SH-SY5Y (cell line): Measurements from ENCODE around the gene ACTR10.

Experiments
- GATA2 ChIP-seq: IDR thresholded peaks from 2 replicates; pipeline ENCODE4 v1.6.1; 2011; ENCODE audit warnings: mild to moderate bottlenecking, low read depth, low read length
- GATA3 ChIP-seq: IDR thresholded peaks from 2 replicates; pipeline ENCODE4 v1.6.1; 2011; ENCODE audit warnings: low read depth, mild to moderate bottlenecking, low read length, moderate library complexity

The ACTR10 gene

GRCh38 chr14:58193542-58193941 lies 6.4 kb upstream of the ACTR10 start:
- TF ChIP-seq GATA3 (no peak), GATA2 (no peak)

DNA sequence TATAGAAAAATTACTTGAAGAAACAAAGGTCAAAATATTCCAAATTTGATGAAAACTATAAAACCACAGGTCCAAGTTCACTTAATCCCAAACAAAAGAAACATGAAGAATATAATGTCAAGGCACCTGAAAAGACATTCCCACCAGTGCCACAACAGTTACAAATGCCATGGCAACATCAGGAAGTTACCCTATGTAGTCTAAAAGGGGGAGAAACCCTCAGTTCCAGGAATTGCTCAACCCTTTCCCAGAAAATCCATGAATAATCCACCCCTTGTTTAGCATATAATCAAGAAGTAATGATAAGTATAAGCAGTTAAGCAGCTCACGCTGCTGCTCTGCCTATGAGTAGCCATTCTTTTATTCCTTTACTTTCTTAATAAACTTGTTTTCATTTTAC lies 3.8 kb upstream of the ACTR10 start:
- TF ChIP-seq GATA2 = no peak
- TF ChIP-seq GATA3 = no peak

GRCh38 chr14:58198086-58198485 lies 1.9 kb upstream of the ACTR10 start:
- no peak for TF ChIP-seq GATA2
- no peak for TF ChIP-seq GATA3

GRCh38 chr14:58200480-58200841 lies 512 bp downstream of the ACTR10 start:
- TF ChIP-seq GATA2 (no peak), GATA3 (no peak)

- TF ChIP-seq GATA2 = no peak
- no peak for TF ChIP-seq GATA3
These were observed 897 bp downstream of the ACTR10 start for GRCh38 chr14:58200846-58201245.

DNA sequence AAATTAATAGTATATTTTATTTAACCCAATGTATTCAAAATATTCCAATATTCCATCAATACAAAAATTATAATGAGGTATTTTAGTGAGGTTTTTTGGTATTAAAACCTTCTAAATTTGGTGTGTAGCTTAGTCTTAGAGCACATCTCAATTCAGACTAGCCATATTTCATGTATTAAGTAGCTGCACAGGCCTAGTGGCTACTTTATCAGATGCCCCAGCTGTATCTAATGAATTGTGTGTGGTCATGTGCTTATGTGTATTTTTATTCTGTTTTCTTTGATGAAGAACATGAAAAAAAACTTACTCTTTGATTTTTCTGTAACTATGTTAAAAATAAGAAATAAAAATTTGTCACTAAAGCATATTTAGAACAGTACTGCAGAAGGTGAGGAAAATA lies 13.2 kb downstream of the ACTR10 start:
- TF ChIP-seq GATA2 (no peak), GATA3 (no peak)

GRCh38 chr14:58215191-58215914 lies 15.4 kb downstream of the ACTR10 start:
- TF ChIP-seq GATA3 = no peak
- no peak for TF ChIP-seq GATA2

GRCh38 chr14:58216544-58216943 lies 16.6 kb downstream of the ACTR10 start:
- no peak for TF ChIP-seq GATA3
- TF ChIP-seq GATA2 = no peak

DNA sequence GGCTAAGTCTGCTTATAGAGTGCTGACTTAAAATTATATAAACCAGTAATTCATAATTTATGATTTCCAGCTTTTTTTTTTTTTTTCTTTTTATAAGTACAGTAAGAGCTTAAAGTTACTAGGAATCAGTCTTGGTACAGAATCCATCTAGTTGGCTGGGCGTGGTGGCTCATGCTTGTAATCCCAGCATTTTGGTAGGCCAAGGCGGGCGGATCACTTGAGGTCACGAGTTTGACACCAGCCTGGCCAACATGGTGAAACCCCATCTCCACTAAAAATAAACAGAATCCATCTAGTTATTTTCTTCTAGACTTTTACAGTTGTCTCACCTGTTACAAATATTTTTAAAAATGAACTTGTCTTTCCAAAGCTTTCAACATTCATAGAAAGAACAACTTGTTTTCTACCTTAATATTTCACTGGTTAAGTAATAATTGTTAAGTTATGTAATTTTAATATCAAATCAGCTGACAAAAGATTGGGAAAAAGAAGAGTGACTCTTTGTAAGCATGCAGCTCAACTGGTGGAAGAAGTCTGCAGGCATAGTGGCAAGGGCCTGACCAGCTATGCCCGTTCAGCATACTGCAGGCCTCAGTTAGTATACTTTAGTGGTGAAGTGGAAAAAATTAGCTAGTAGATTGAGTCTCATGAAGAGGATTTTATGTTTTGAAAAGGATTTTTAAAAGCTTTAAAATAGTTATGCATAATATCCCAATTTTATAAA lies 27.3 kb downstream of the ACTR10 start:
- TF ChIP-seq GATA2 (no peak), GATA3 (no peak)

DNA sequence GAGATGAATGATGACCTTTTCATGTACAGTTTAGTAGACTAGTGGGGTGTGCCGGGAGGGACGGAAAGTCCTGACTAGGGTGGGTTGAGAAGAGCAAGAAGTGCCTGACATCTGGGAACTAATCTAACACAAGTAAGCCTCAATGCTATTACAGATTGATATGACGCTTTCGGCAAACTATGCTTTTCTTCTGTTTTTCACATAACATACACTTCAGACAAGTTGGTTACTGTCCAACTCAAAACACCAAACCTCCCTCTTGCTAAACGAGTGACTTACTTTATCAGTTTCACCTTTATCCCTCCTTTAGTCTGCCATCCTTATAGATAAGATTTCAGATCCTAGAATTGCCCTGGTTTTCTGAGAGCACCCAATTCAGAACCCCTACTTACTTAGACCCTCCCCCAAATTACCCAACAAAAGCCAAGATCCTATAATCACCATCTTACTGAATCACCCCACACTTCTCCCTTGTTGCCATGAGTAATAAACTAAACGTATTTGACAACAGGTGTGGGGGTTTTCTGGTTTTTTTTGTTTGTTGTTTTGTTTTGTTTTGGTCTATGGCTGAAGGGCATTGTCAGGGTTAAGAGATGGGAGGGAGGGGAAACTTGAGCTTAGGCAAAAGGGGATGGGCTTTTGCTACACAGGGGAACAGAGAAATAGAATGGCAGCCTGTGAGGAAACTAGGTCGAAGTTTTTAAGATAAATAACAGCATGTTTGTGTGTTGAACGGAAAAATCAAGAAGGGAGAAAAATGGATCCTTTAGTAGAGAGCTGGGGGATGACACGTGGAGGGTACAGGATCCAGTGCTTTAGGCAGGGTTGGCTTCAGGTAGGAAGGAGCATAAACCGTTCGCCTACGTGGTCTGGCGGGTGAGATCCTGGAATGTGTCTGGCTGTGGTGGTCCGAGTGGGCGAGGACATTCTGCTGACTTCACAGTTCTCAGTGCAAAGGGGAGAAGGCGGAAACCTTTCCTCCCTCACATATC lies 38.6 kb downstream of the ACTR10 start:
- no peak for TF ChIP-seq GATA3
- TF ChIP-seq GATA2 = no peak

- TF ChIP-seq GATA2 (no peak), GATA3 (no peak)
These were observed 39.6 kb downstream of the ACTR10 start for GRCh38 chr14:58239244-58240195.

DNA sequence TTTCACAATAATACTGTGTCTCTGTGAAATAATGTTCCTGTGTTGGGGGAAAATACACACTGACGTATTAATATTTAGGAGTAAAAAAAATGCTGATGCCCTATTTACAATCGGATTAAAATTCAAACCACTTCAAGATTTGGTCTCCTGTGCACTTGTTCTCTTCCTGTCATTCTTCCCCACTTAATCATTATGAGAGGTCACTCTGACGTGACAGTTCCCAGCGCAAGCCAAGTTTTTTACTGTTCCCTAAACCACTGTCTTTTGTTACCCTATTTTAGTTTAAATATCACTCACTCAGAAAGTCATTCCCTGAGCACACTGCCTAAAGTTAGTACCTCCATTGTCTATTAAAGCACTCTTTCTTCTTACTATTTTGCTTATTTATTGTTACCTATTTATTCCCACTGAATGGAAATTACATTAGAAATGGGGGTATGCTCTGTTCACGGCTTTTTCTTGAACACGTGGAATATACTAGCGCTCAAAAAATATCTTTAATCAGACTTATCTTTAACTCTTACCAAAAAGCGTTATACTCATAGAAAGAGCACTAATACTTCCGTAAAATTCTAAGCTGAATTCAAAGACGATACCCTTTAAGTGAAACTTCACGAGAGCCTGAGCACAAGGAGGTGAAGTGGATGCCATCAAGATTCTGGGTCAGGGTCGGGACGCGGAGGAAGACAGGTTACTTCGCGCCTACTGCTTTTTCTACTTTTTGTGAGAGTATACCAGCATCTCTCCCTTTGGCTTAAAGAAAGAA lies 44.0 kb downstream of the ACTR10 start:
- no peak for TF ChIP-seq GATA2

GRCh38 chr14:58244556-58245387 lies 44.8 kb downstream of the ACTR10 start, which contains the start of gene PSMA3:
PSMA3 (plus strand) TSS chr14:58244843; CDS start chr14:58244921, 78 bp downstream.
- no peak for TF ChIP-seq GATA2
- TF ChIP-seq GATA3 = no peak

DNA sequence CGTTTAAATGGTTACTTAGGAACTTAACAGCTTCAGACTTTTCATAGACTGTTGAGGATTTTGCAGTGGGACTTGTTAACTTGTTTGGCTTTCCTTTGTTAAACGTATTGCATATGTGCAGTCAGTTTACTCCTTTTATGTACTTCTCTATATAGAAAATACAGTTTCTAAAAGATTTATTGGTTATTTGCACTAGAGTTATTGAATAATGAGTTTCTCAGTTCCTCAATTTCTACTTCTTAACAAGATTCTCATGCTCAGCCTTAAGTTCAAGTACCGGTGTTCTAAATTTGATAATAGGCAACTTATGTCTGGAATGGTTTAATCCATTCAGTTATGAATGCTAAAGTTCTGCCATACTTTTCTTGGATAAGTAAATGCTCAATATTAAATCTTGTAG lies 45.6 kb downstream of the ACTR10 start:
- TF ChIP-seq GATA2 = no peak
- no peak for TF ChIP-seq GATA3
